ENCODE results near the gene PDXP. TPM values are rescaled to one million over a fixed set of nuclear protein-coding genes. Genes with fewer than 3 reads are reported as not detected.

The PDXP gene
- total RNA-seq, 2 experiments from 2014 or later = 1.5 TPM

GRCh38 chr22:37709445-37709765 is 50.9 kb downstream of the PDXP start:
- DNase-seq (no peak), ATAC-seq (ENCODE audit: poor library complexity) (no peak)
- Histone ChIP-seq H3K36me3 (ENCODE audit: insufficient read depth, low read length) (no peaks in the 10 kb centered on the region), H3K4me1 (ENCODE audit: insufficient read depth, low read length) (no peaks in the 10 kb centered on the region), H3K27me3 (ENCODE audit: control insufficient read depth in 1 of 2, insufficient read depth in 2 of 2, low read length in 2 of 2) (no peaks in the 10 kb centered on the region), H3K4me3 (ENCODE audit: low read length) (no peak overlapping the region), H3K27ac (ENCODE audit: low read depth in 1 of 2, low read length in 2 of 2) (no peak overlapping the region), H3K9me3 (ENCODE audit: control insufficient read depth in 1 of 2, insufficient read depth in 1 of 2, low read length in 2 of 2) (no peaks in the 10 kb centered on the region)
- POLR2A ChIA-PET = no interaction called here
- no peaks in the 10 kb centered on the region for H3K9me3 Mint-ChIP-seq
- H3K27ac Mint-ChIP-seq = no peak overlapping the region
- intact Hi-C loops (cut with DNase I, micrococcal nuclease) = no loop called here
- no peaks in the 10 kb centered on the region for H3K4me1 Mint-ChIP-seq (ENCODE audit: low read depth)
- no peaks in the 10 kb centered on the region for H3K36me3 Mint-ChIP-seq (ENCODE audit: low read depth)
- no peaks in the 10 kb centered on the region for H3K27me3 Mint-ChIP-seq
- CTCF ChIA-PET = no interaction called here
- no peak for TF ChIP-seq CTCF (IDR thresholded peaks at IDR 0.05)
- no peak overlapping the region for H3K4me3 Mint-ChIP-seq

GRCh38 chr22:37710675-37711074 is 52.2 kb downstream of the PDXP start:
- H3K9me3 Mint-ChIP-seq = no peaks in the 10 kb centered on the region
- H3K4me1 Mint-ChIP-seq (ENCODE audit: low read depth) = no peaks in the 10 kb centered on the region
- intact Hi-C loops (cut with DNase I, micrococcal nuclease) = no loop called here
- H3K4me3 ChIP-seq (ENCODE audit: low read length) = no peak overlapping the region
- no peaks in the 10 kb centered on the region for H3K36me3 ChIP-seq (ENCODE audit: insufficient read depth, low read length)
- POLR2A ChIA-PET = no interaction called here
- H3K4me1 ChIP-seq (ENCODE audit: insufficient read depth, low read length) = no peaks in the 10 kb centered on the region
- no peaks in the 10 kb centered on the region for H3K27me3 Mint-ChIP-seq
- ATAC-seq (ENCODE audit: poor library complexity) (no peak), DNase-seq (no peak)
- no peak overlapping the region for H3K4me3 Mint-ChIP-seq
- H3K9me3 ChIP-seq (ENCODE audit: control insufficient read depth in 1 of 2, insufficient read depth in 1 of 2, low read length in 2 of 2) = no peaks in the 10 kb centered on the region
- no peak overlapping the region for H3K27ac ChIP-seq (ENCODE audit: low read depth in 1 of 2, low read length in 2 of 2)
- no peaks in the 10 kb centered on the region for H3K36me3 Mint-ChIP-seq (ENCODE audit: low read depth)
- CTCF ChIA-PET = no interaction called here
- no peak overlapping the region for H3K27ac Mint-ChIP-seq
- H3K27me3 ChIP-seq (ENCODE audit: control insufficient read depth in 1 of 2, insufficient read depth in 2 of 2, low read length in 2 of 2) = no peaks in the 10 kb centered on the region
- TF ChIP-seq CTCF (IDR thresholded peaks at IDR 0.05) = no peak

GRCh38 chr22:37711490-37711889 is 53.0 kb downstream of the PDXP start:
- H3K9me3 ChIP-seq (ENCODE audit: control insufficient read depth in 1 of 2, insufficient read depth in 1 of 2, low read length in 2 of 2) = no peaks in the 10 kb centered on the region
- CTCF ChIA-PET = interaction anchor here (0.6 kb wide), 1 partner anchor 17 kb away, joined by 3 read pairs; no protein-coding TSS in a partner anchor
- H3K4me1 ChIP-seq (ENCODE audit: insufficient read depth, low read length) = no peaks in the 10 kb centered on the region
- no peak overlapping the region for H3K27ac ChIP-seq (ENCODE audit: low read depth in 1 of 2, low read length in 2 of 2)
- DNase-seq (no peak), ATAC-seq (ENCODE audit: poor library complexity) (no peak)
- POLR2A ChIA-PET = no interaction called here
- H3K27me3 Mint-ChIP-seq = no peaks in the 10 kb centered on the region
- intact Hi-C loops (cut with DNase I, micrococcal nuclease) = no loop called here
- no peaks in the 10 kb centered on the region for H3K9me3 Mint-ChIP-seq
- H3K36me3 ChIP-seq (ENCODE audit: insufficient read depth, low read length) = no peaks in the 10 kb centered on the region
- no peak overlapping the region for H3K4me3 Mint-ChIP-seq
- H3K27ac Mint-ChIP-seq = no peak overlapping the region
- H3K4me3 ChIP-seq (ENCODE audit: low read length) = no peak overlapping the region
- TF ChIP-seq CTCF (IDR thresholded peaks at IDR 0.05) = no peak
- no peaks in the 10 kb centered on the region for H3K4me1 Mint-ChIP-seq (ENCODE audit: low read depth)
- H3K27me3 ChIP-seq (ENCODE audit: control insufficient read depth in 1 of 2, insufficient read depth in 2 of 2, low read length in 2 of 2) = no peaks in the 10 kb centered on the region
- peaks cover 1% of the 10 kb centered on the region for H3K36me3 Mint-ChIP-seq (ENCODE audit: low read depth)
